Measurements from ENCODE around the gene MAMDC2.
A peak's percentile ranks its signal among the peaks of the same experiment; 100 is the strongest.

MAMDC2 gene

GRCh38 chr9:70119786-70120185 is 76.1 kb downstream of the MAMDC2 start (continued):
- TF ChIP-seq SNAI2 (CRISPR knock-in tag; IDR thresholded peaks at IDR 0.05) (no peak), TCF4 (CRISPR knock-in tag; IDR thresholded peaks at IDR 0.05; ENCODE audit: borderline replicate concordance) (no peak), ZNF565 (CRISPR knock-in tag; conservative IDR thresholded peaks at IDR 0.05; ENCODE audit: low read depth) (no peak)

GRCh38 chr9:70120834-70121510 is 77.3 kb downstream of the MAMDC2 start:
- ATAC-seq = peak; percentile 98
- TF ChIP-seq ZNF565 (CRISPR knock-in tag; conservative IDR thresholded peaks at IDR 0.05; ENCODE audit: low read depth) (no peak), CREB5 (CRISPR knock-in tag; IDR thresholded peaks at IDR 0.05; ENCODE audit: low read depth) (no peak), TSHZ2 (CRISPR knock-in tag; IDR thresholded peaks at IDR 0.05) (no peak), ZC3H10 (CRISPR knock-in tag; IDR thresholded peaks at IDR 0.05) (no peak), PATZ1 (CRISPR knock-in tag; IDR thresholded peaks at IDR 0.05; ENCODE audit: borderline replicate concordance) (no peak), ZNF8 (CRISPR knock-in tag; IDR thresholded peaks at IDR 0.05) (no peak), ZFP30 (CRISPR knock-in tag; IDR thresholded peaks at IDR 0.05) (no peak), TCF4 (CRISPR knock-in tag; IDR thresholded peaks at IDR 0.05; ENCODE audit: borderline replicate concordance) (no peak), ESRRG (CRISPR knock-in tag; IDR thresholded peaks at IDR 0.05) (no peak), CSDC2 (CRISPR knock-in tag; IDR thresholded peaks at IDR 0.05) (no peak), ZFP3 (CRISPR knock-in tag; IDR thresholded peaks at IDR 0.05) (no peak), ISL1 (CRISPR knock-in tag; IDR thresholded peaks at IDR 0.05) (no peak), CSRNP3 (CRISPR knock-in tag; IDR thresholded peaks at IDR 0.05) (no peak), SNAI2 (CRISPR knock-in tag; IDR thresholded peaks at IDR 0.05) (no peak), BACH2 (CRISPR knock-in tag; IDR thresholded peaks at IDR 0.05; ENCODE audit: borderline replicate concordance) (no peak), PPARA (CRISPR knock-in tag; IDR thresholded peaks at IDR 0.05; ENCODE audit: borderline replicate concordance) (no peak), ARNTL (CRISPR knock-in tag; IDR thresholded peaks at IDR 0.05; ENCODE audit: borderline replicate concordance, low read depth) (no peak), POU6F1 (CRISPR knock-in tag; IDR thresholded peaks at IDR 0.05; ENCODE audit: borderline replicate concordance, low read depth) (no peak), ZNF70 (CRISPR knock-in tag; IDR thresholded peaks at IDR 0.05) (no peak), RARB (CRISPR knock-in tag; IDR thresholded peaks at IDR 0.05) (no peak)

- no peak for ATAC-seq
These were observed 78.3 kb downstream of the MAMDC2 start for GRCh38 chr9:70121818-70122436.

More at GRCh38 chr9:70121818-70122436, 78.3 kb downstream of the MAMDC2 start:
- TF ChIP-seq TCF4 (CRISPR knock-in tag; IDR thresholded peaks at IDR 0.05; ENCODE audit: borderline replicate concordance) = no peak
- no peak for TF ChIP-seq ISL1 (CRISPR knock-in tag; IDR thresholded peaks at IDR 0.05)
- no peak for TF ChIP-seq TOX (CRISPR knock-in tag; IDR thresholded peaks at IDR 0.05; ENCODE audit: borderline replicate concordance)

All from SK-N-SH treated with all-trans-retinoic acid at 6 μM for 48 hours (cell line).